UCSD-AML1 (cell line): ENCODE data around the gene ANXA5.

Experiments
- DNase-seq: peaks from one replicate; lab custom pipeline; 2025; ENCODE audit not compliant: unreplicated experiment; lab: John Stamatoyannopoulos, UW

ANXA5 gene

DNA sequence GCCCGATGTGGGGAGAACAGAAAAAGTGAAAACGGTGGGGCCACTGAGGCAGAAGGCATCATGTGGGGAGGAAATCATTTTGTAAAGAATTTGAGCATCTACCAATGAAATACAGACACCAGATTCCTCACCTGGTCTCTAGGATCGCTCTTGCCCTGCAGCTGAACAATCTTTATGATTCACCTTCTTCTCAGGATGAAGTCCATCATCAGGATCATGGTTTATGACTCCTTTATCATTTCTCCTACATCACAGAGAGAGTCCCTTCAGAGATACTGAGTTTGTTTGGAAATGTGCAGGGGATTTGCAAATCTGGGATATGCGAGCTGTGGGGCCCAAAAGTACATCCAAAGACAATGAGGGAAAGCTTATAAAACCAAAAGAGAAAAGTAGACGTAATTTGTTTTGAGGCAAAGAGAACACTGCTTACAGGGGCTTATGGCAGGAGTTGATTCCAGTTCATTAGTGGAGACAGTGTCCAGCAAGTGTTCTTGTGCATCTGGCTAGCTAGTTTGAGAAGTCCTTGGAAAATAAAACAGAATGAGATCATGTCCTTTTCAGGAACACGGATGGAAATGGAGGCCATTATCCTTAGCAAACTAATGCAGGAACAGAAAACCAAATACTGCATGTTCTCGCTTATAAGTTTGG, 15.3 kb upstream of the ANXA5 start:
- no peak for DNase-seq

DNA sequence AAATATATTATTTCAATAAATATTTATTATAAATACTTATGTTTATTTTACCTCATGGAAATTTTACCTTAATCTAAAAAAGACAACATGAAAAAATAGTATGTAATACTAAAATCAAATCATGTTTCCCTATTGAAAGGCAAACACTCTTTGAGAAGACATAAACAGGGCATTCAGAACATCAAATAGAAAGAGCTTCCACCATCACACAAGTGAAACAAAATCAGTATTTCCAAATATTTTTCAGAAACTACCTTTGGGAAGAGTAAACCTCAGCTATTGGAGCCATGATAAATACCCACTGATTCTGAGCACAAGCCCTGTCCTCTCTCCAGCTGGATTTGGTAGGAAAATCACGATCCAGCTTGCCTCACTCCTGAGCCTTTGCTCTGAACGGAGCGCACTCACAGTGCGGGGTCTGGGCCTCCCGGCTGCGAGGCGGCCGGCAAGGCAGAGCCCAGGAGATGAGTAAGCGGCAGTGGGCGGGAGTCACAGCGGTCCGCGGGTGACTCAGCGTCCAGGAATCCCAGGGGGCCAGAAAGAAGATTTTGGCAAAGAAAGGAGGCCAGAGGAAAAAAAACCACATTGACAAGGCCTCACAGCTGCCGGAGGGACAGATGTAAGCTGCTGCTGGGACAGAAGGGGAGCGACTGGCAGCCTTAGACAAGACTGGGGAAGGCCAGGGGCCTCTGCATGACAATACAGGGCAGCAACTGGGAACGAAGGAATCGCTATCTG, 14.7 kb upstream of the ANXA5 start:
- DNase-seq = peak; percentile 17

DNA sequence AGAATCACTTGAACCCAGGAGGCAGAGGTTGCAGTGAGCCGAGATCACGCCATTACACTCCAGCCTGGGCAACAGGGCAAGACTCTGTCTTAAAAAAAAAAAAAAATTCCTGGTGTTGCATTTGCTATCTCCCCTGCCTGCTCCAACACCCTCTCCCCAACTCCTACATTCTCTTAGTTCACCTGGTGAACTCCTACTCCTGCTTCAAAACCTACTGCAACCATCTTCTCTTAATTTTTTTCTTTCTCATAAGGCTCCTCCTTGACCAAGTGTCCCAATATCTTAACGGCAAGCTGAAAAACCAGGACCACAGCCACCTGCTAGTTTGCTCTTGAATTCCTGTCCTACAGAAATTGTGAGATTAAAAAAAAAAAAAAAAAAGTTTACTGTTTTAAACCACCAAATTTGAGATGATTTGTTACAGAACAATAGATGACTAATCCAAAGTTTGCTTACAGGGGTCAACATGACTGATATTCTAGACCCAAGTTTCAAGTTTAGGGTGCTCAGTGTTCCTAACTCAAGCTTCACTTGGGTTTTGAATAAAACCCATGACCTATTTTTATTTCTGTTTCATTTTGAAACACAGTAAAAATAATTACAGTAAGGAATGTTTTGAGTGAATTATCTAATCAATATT, 13.1 kb upstream of the ANXA5 start:
- DNase-seq = no peak

DNA sequence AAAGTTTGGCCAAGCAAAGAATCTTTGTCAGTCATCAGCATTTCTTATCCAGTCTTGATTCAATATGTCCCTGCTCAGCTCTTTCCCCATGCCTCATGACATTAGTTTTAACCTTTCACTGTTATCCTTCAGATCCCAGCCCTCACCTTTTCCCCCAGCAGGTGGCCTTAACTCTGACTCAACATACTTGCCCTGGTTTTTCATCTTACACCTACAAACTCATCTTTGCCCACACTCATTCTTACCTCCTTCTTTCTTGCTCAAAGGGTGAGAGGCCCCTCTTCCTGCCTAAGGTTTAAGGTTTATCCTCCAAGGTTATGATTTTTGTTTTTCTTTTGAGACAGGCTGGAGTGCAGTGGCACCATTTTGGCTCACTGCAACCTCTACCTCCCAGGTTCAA, 10.6 kb upstream of the ANXA5 start:
- DNase-seq = no peak

DNA sequence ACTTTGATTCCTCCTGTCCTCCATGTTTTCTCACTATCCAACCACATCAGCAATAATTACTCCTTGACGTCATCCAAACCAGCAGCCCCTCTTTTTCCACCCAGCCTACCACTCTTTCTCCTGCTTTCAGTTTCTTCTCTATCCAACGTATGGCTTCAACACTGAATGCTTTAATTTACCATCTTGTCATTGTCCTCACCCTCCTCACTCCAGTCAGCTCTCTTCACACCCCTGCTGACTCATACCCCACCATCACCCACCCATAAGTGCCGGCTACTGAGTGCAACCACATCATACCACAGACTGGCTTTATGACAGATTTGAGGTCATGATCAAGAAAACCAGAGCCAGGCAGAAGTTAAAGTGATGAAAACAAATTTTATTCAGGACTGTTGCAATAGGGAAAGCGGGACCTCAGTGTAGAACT, 9.8 kb upstream of the ANXA5 start:
- DNase-seq = no peak

DNA sequence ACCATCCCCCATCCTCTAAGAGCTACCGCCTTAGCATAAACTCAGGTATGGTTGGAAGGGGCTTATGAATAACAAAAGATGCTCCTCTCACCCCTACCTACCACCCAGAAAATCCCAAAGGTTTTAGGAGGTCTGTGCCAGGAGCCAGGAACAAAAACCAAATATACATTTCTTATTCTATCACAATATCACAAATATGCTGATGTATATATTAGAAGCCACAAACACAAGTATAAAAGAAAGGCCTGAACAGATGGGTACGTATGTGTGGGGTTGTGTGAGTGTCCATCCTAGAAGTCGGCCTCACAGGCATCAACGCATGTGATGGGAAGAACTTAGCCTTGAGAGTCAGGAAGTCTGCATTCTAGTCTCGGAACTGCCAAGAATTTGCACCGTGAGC, 8.7 kb upstream of the ANXA5 start:
- no peak for DNase-seq

DNA sequence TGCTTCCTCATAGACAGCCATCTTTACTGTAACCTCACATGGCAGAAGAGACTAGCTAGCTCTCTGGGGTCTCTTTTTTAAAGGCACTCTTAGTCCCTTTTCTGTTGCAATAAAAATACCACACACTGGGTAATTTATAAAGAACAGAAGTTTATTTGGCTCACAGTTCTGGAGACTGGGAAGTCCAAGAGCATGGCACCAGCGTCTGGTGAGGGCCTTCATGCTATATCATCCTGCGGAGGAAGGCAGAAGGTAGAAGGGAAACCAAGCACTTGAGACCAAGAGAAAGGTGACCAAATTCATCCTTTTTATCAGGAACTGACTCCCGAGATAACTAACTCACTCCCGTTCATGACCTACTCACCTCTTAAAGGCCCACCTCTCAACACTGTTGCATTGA, 5.4 kb upstream of the ANXA5 start:
- no peak for DNase-seq

DNA sequence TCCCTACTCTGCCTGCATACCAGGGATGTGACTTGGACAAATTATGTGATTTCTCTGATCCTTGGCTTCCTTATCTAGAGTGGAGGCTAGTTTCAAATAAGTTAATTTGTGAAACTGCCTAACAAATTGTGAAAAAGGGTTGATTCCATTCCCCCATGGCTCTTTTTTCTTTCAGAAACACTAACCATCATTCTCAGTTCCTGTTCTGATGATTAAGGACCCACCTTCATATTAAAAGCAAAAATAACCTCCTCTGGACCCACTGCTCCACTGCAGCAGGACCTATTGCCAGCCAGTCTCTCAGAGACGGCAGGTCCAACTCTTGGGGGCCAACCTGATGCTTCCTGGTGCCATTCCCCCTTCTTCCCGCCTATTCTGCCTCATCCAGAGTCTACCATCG, 4.5 kb upstream of the ANXA5 start:
- DNase-seq = no peak

DNA sequence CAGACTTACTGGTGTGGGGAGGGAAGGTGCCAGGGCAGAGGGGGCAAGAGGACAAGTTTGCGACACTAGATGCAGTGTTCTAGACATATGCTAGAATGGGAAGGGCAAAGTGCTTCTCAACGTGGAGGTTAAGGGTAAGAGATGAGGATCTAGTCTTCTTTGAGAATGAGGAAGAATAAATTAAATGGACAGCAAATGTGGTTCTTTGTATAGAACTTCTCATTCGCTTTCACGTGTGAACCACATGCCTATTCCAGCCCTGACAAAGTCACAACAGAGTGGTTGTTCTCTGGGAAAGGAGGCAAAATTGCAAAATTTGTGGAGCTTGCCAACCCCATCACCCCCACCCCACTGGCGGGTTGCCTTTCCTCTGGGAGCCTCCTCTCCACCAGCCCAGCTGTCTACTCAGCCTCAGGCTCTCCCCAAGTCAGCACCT, 1.5 kb upstream of the ANXA5 start:
- DNase-seq = no peak

DNA sequence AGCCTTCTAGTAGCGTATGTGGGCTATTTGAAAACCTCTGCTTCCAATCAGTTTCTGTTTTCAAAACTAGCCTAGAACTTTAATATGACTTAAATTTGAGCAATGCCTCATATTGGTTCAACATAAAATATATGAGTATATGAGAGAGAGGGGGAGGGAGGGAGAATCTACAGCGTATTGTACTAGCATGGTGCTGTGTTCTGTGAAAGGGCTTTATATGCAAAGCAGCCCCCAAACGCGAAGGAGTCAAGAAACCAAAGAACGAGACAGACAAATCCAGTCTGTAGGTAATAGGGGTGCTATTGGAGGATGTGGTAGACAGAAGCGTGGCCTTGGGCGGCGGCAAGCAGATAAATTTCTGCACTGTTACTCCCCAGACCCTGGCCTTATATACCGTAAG, 784 bp upstream of the ANXA5 start:
- no peak for DNase-seq

DNA sequence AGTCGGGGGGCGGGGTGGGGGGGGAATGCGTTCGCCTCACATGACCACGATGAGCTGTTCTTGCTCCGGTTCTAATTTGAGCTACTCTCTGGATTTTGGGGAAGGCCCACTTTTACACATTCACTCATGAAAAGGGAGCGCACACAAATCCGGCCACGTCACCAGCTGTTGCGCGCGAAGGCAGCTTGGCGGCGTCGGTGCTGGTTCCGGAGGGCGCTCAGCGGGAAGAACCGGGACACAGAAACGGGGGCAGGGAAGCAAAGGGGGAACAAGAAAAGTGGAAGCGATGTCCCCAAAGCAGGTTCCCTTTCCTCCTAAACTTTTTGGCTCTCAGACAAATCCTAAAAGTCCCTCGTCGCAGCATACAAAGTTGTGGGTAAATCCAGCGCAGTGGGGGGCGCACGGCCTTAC, 605 bp downstream of the ANXA5 start:
- DNase-seq = peak; percentile 23

DNA sequence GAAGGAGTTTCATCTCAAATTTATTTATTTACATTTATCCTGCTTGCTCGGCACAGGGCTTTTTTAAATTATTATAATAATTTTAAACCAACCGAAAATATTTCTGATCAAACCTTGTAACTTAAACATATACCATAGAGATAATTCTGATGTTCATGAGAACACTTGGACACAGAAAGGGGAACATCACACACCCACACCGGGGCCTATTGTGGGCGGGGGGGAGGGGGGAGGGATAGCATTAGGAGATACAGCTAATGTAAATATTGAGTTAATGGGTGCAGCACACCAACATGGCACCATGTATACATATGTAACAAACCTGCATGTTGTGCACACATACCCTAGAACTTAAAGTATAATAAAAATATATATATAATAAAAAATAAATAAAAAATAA, 2.9 kb downstream of the ANXA5 start:
- DNase-seq = no peak

DNA sequence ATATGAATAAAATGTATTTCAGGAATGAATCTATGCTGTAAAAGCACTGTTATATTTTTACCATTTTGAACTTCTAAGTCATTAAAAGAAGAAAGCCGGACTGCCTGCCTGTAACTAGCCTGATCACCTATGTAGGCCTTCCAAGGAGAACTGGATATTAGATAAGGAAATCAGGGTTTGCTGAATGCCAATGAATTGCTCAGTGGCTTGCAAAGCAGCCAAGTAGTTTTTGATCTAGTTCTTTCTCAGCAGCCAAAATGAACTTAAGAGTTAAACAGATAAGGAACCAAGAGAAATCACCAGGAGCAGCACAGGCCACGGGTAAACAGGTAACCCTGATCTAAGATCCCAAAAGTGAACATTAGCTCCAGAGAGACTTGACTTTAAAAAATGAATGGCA, 3.3 kb downstream of the ANXA5 start:
- DNase-seq = no peak

DNA sequence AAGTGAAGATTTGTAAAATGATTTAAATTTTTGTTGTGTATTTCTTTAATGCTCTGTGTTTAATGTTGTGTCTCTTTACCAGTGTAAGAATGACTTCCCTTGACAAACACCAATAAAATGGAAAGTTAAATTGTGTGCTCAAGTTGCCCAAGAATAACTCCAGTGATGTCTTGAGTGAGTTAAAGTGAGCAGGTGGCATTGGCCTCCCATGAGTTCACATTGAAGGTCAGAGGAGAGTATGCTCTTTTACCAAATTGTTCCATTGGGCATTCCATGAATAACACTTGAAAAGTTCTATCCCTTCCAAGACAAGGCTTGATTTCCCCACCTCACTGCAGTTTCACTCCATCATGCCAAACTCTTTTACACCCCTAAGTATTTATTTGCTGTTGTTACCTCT, 4.5 kb downstream of the ANXA5 start:
- no peak for DNase-seq

DNA sequence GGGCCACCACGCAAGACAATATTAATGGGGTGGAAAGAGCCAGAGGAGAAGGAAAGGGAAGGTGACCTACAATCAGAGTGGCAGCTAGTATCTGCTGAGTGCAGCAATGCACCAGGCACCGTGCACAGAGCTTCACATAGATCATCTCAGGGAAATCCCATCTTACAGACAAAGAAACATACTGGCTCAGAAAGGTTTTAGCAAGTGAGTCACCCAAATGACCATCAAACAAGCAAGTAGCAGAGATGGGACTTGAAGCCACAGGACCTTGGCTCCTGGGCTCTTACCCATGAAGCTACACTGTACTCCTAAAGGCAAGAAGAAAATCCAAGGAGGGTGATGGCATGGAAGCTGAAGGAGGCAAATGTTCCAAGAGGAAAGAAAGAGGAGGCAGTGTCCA, 6.8 kb downstream of the ANXA5 start:
- DNase-seq = no peak

DNA sequence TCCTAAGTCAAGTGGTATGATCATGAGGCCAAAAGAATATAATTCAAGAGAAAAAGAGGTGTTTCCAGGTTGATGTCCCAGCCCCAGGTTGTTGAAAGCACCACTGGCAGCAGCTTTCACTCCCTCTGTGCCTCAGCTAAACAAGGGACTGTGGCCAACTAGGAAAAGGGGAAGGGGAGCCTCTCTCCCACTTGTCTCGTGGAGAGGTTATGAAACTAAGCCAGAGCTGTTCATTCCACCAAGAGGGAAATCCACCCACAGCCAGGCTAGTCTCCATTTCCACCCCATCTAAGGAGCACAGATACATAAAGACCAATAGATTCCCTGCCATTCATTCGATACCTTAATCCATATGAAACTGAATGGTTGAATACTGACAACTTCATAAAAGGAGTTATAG, 8.1 kb downstream of the ANXA5 start:
- DNase-seq = no peak

DNA sequence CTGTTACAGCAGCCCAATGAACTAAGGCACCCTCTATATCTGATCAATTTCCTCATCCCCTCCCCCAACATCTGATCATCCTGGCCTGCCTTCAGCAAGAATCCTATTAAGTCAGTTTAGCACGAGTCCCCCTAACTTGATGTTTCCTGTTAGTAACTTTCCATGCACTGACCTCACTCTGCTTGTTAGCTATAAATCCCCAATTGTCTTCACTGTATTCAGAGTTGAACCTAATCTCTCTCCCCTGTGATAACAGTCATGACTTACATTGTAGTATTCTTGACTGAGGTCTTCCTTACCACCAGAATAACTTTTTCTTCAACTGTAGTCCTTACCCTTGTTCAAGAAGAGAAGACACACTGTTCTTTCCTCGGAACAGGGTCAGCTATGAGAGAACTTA, 8.5 kb downstream of the ANXA5 start:
- DNase-seq = no peak

DNA sequence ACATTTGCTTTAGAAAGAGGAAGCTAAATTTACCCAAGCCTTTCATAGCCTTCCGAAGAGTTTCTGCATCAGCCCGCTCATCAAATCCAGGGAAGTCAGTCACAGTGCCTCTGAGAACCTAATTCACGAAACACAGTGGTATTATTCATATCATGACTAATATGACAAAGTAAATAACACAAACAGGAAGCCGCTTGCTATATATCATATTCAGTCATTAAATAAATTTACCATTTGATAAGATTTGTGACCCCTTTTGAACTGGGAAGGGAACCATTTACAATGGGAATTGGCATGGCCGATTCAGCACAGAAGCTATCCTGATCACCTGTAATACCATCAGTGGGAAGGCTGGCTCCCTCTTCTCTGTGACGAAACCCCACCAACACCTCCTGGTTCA, 10.5 kb downstream of the ANXA5 start:
- no peak for DNase-seq

DNA sequence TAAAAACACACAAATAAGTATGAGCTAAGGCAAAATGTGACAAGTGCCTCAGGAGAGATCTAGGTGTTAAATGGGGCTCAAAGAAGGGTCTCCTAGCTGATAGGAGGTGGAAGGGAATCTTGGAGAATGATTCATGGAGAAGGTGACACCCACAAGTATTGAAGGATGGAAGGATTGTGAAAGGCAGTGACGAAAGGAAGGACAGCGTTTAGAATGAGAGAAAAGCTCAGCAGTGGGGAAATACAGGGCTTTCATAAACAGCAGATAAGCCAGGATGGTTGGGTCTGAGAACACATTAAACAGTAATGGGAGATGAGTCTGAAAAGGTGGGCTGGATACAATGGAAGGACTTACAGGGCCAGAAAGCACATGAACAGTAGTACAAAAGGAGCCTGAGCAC, 11.5 kb downstream of the ANXA5 start:
- no peak for DNase-seq

DNA sequence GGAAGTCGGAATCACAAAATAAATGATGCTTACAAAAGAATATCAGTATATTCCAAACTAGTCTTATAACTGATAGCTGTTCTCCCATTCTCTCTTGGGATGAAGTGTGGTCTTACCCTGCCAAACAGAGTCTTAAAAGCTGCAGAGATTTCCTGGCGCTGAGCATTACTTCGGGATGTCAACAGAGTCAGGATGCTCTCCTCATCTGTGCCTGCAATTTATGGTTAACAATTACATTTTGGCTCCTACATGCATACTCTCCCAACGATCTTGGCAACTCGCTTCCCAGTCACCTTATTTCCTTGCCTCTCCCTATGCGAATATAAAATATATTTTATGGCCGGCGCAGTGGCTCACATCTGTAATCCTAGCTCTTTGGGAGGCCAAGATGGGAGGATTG, 12.2 kb downstream of the ANXA5 start:
- no peak for DNase-seq

DNA sequence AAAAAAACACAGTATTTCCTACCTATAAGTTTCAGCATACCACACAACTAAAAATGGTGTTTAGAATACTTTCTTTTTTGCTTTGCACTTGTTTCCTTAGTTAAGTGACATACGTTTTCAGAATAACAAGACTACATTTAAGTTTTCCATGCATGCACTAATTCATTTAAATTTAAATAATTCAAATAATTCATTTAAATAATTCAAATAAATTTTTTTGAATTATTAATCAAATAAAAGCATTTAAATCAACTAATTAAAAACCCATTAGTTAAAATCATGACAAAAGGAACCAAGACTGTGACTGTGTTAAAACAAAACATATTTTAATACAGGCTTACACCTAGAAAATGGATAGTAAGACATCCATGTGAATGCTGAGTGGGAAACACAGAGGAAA, 12.8 kb downstream of the ANXA5 start:
- no peak for DNase-seq

DNA sequence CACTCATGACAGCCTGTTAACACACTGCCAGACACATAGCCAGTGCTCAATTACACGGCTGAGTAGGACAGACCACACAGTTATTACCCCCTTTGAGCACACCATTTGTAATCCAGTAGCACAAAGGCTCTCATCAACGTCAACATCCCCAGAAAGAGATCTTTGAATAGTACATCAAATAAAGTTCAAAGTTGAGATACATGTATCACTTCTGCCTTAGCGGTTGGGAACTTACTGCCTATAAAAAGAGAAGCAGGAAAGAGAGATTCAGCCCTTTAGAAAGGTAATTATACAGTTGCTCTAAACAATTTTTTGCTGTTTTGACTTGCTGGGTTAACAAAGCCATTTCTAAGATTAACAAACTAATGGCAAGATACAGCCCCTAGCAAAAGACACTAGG, 16.2 kb downstream of the ANXA5 start:
- no peak for DNase-seq
